H1 (cell line): ENCODE measurements around the gene ATP1A1. TPM values are rescaled to one million over a fixed set of nuclear protein-coding genes. Genes with fewer than 3 reads are reported as not detected.

Source experiments
- CTCF ChIA-PET: fragments of 300-600 bp; sonication (Branson Sonifier 250); formaldehyde crosslinking; loops from one replicate; lab custom pipeline; 2021; ENCODE audit not compliant: partially characterized antibody; lab: Charles Lee
- POLR2A ChIA-PET: fragments of 300-600 bp; sonication (Branson Sonifier 250); formaldehyde crosslinking; loops from one replicate; lab custom pipeline; 2021; ENCODE audit warnings: inconsistent platforms; ENCODE audit not compliant: partially characterized antibody; lab: Charles Lee
- DNase-seq, 2 experiments: peaks; one replicate each; pipeline versions ENCODE4 v3.0.0 to v3.0.0-alpha.2; 2010 to 2022; ENCODE audit warnings: low spot score in 2 of 2, low read depth in 1 of 2, mixed read lengths in 1 of 2
- FAIRE-seq: peaks from 2 replicates; lab custom pipeline; 2011; peaks lifted over from hg19 to GRCh38; lab: Jason Lieb, UNC
- H2AFZ ChIP-seq: 2 replicates; pipeline ENCODE4 v1.8.1; 2012; ENCODE audit warnings: low read length, inconsistent platforms
- H2AK5ac ChIP-seq: 2 replicates; pipeline ENCODE4 v1.6.1; 2013; ENCODE audit warnings: low read depth, low read length
- H2BK120ac ChIP-seq: replicated peaks from 2 replicates; pipeline ENCODE3; 2013; ENCODE audit warnings: low read depth, low read length, inconsistent platforms
- H2BK12ac ChIP-seq: 2 replicates; pipeline ENCODE4 v1.6.1; 2013; ENCODE audit warnings: low read depth, low read length
- H2BK15ac ChIP-seq: 2 replicates; pipeline ENCODE4 v1.6.1; 2013; ENCODE audit warnings: low read length
- H2BK20ac ChIP-seq: 2 replicates; pipeline ENCODE4 v1.6.1; 2013; ENCODE audit warnings: low read length
- H2BK5ac ChIP-seq: 2 replicates; pipeline ENCODE4 v1.6.1; 2013; ENCODE audit warnings: low read depth, low read length
- H3K14ac ChIP-seq: 2 replicates; pipeline ENCODE4 v1.6.1; 2013; ENCODE audit warnings: inconsistent platforms; ENCODE audit not compliant: insufficient read length
- H3K18ac ChIP-seq: 2 replicates; pipeline ENCODE4 v1.6.1; 2013; ENCODE audit warnings: low read length; ENCODE audit errors: extremely low read depth
- H3K23ac ChIP-seq: 2 replicates; pipeline ENCODE4 v1.6.1; 2013; ENCODE audit warnings: inconsistent platforms; ENCODE audit not compliant: insufficient read length
- H3K23me2 ChIP-seq: 2 replicates; pipeline ENCODE4 v1.6.1; 2013; ENCODE audit warnings: low read depth, low read length
- H3K27ac ChIP-seq: 2 replicates; pipeline ENCODE4 v1.6.1; 2011; ENCODE audit warnings: low read depth, low read length, inconsistent platforms
- H3K27me3 ChIP-seq, 4 experiments: replicated peaks in 1 of 4; 1 replicate in 1 of 4; 2 replicates in 3 of 4; pipeline versions ENCODE4 v1.6.1 to v1.8.1; 2011 to 2013; ENCODE audit warnings: low read length in 3 of 4, mild to moderate bottlenecking in 3 of 4, inconsistent platforms in 2 of 4, mixed read lengths in 2 of 4, moderate library complexity in 1 of 4; ENCODE audit not compliant: control insufficient read depth in 3 of 4, insufficient read depth in 3 of 4; ENCODE audit errors: extremely low read depth in 1 of 4
- H3K36me3 ChIP-seq, 4 experiments: 2 replicates each; pipeline versions ENCODE4 v1.6.1 to v1.8.1; 2011 to 2013; ENCODE audit warnings: mild to moderate bottlenecking in 4 of 4, low read length in 3 of 4, moderate library complexity in 2 of 4, control low read depth in 1 of 4, inconsistent platforms in 1 of 4; ENCODE audit not compliant: insufficient read depth in 4 of 4, control insufficient read depth in 2 of 4
- H3K4ac ChIP-seq: replicated peaks from 2 replicates; pipeline ENCODE3; 2013; ENCODE audit warnings: low read length, low read depth, mixed read lengths, inconsistent platforms; ENCODE audit not compliant: insufficient read length
- H3K4me1 ChIP-seq, 4 experiments: replicated peaks in 1 of 4; 1 replicate in 1 of 4; 2 replicates in 3 of 4; pipeline versions ENCODE4 v1.6.1 to v1.8.1; 2011 to 2013; ENCODE audit warnings: low read length in 3 of 4, inconsistent platforms in 2 of 4, mixed read lengths in 1 of 4; ENCODE audit not compliant: insufficient read depth in 4 of 4, control insufficient read depth in 3 of 4
- H3K4me2 ChIP-seq, 2 experiments: 2 replicates each; pipeline versions ENCODE4 v1.6.1 to v1.8.1; 2011 to 2013; ENCODE audit warnings: low read depth in 2 of 2, low read length in 2 of 2, control low read depth in 1 of 2, inconsistent platforms in 1 of 2, mild to moderate bottlenecking in 1 of 2; ENCODE audit not compliant: insufficient read depth in 1 of 2
- H3K4me3 ChIP-seq, 4 experiments: fragments of 200-600, 300-600 bp in 1 of 4; sonication (generic), shearing (Covaris generic), sonication (Bioruptor Twin) in 1 of 4; 2 replicates each; pipeline versions ENCODE4 v1.5.1 to v1.8.1; 2011 to 2016; ENCODE audit warnings: low read length in 4 of 4, low read depth in 3 of 4, control low read depth in 2 of 4, inconsistent platforms in 2 of 4, mild to moderate bottlenecking in 2 of 4, mixed read lengths in 1 of 4, moderate library complexity in 1 of 4; ENCODE audit not compliant: insufficient read depth in 2 of 4; ENCODE audit errors: extremely low read depth in 1 of 4
- H3K56ac ChIP-seq: replicated peaks from 2 replicates; pipeline ENCODE3; 2013; ENCODE audit warnings: low read depth, mild to moderate bottlenecking, mixed read lengths, low read length, inconsistent platforms; ENCODE audit not compliant: insufficient read length
- H3K79me1 ChIP-seq: 2 replicates; pipeline ENCODE4 v1.6.1; 2013; ENCODE audit warnings: low read depth, low read length, control low read depth
- H3K79me2 ChIP-seq, 2 experiments: 2 replicates each; pipeline versions ENCODE4 v1.6.1 to v1.8.1; 2012 to 2013; ENCODE audit warnings: low read length in 2 of 2, mild to moderate bottlenecking in 2 of 2, inconsistent platforms in 1 of 2; ENCODE audit not compliant: insufficient read depth in 2 of 2, control insufficient read depth in 1 of 2
- H3K9ac ChIP-seq, 4 experiments: replicated peaks in 1 of 4; 1 replicate in 1 of 4; 2 replicates in 3 of 4; pipeline versions ENCODE4 v1.6.1 to v1.8.1; 2011 to 2013; ENCODE audit warnings: low read depth in 3 of 4, low read length in 3 of 4, control low read depth in 2 of 4, mild to moderate bottlenecking in 2 of 4, moderate library complexity in 2 of 4, inconsistent platforms in 1 of 4; ENCODE audit errors: extremely low read depth in 1 of 4
- H3K9me3 ChIP-seq, 2 experiments: 2 replicates each; pipeline versions ENCODE4 v1.6.1 to v1.8.1; 2012 to 2013; ENCODE audit warnings: mild to moderate bottlenecking in 2 of 2, moderate library complexity in 2 of 2, control low read depth in 1 of 2, inconsistent platforms in 1 of 2, low read depth in 1 of 2, low read length in 1 of 2, mixed read lengths in 1 of 2; ENCODE audit not compliant: insufficient read depth in 2 of 2
- H4K20me1 ChIP-seq, 2 experiments: replicated peaks in 1 of 2; 2 replicates each; pipeline versions ENCODE3 to v1.8.1; 2011 to 2013; ENCODE audit warnings: inconsistent platforms in 2 of 2, low read length in 2 of 2, mild to moderate bottlenecking in 1 of 2; ENCODE audit not compliant: insufficient read depth in 2 of 2, control insufficient read depth in 1 of 2
- H4K5ac ChIP-seq: 2 replicates; pipeline ENCODE4 v1.6.1; 2013; ENCODE audit warnings: low read length, low read depth, mixed read lengths, inconsistent platforms; ENCODE audit not compliant: insufficient read length
- H4K8ac ChIP-seq: 2 replicates; pipeline ENCODE4 v1.8.0; 2013; ENCODE audit warnings: mild to moderate bottlenecking, moderate library complexity, low read length, inconsistent platforms; ENCODE audit not compliant: insufficient read depth; ENCODE audit errors: extremely low read depth
- H4K91ac ChIP-seq: replicated peaks from 2 replicates; pipeline ENCODE3; 2013; ENCODE audit warnings: low read length, mixed read lengths, inconsistent platforms; ENCODE audit not compliant: insufficient read length
- WGBS, 2 experiments: shearing (Covaris generic) in 1 of 2; methylation state at CpG; one replicate each; pipeline versions ENCODE4 v1.1.6 to v1.1.7; 2013 to 2015; ENCODE audit warnings: low lambda C conversion rate in 2 of 2, mixed read lengths in 2 of 2, inconsistent platforms in 1 of 2, low coverage in 1 of 2, missing lambda C conversion rate in 1 of 2; ENCODE audit not compliant: insufficient replicate concordance in 2 of 2, insufficient coverage in 1 of 2, insufficient read length in 1 of 2; ENCODE audit errors: extremely low coverage in 1 of 2, missing lambda C conversion rate in 1 of 2; 5-methylcytosine and 5-hydroxymethylcytosine counted together
- polyA plus RNA-seq, 7 experiments: library from polyadenylated mRNA; depleted of rRNA in 3 of 7; stranded (reverse) in 5 of 7; unstranded in 2 of 7; fragments of >200 nt in 5 of 7; fragments of 200-250 nt in 2 of 7; gene quantifications; 1 replicate in 5 of 7; 2 replicates in 1 of 7; 4 replicates in 1 of 7; pipeline versions ENCODE4 v1.2.1 to v1.2.3, GENCODE V29; 2011 to 2013; ENCODE audit warnings: missing spikeins in 2 of 7, mixed read lengths in 2 of 7
- total RNA-seq: library from RNA; stranded (reverse); fragmentation: NEBNext Ultra II Directional; extraction: Animal tissue kit (Norgen Biotek cat#: 25700); gene quantifications from 2 replicates; pipeline ENCODE4 v1.2.1, GENCODE V29; 2021

ATP1A1 gene
- total and polyA plus RNA-seq, 2 of the 8 experiments (the other 6 are each of a cell fraction or from before 2014, with no cell fraction given): 222 to 325 TPM

- H2AFZ ChIP-seq: no peak overlapping the region; the same call in 1 of the 2 replicates
- H3K27ac ChIP-seq: no peak overlapping the region
- H2BK20ac ChIP-seq: no peak overlapping the region
- WGBS, 2 experiments: 79% methylated on average over 1 of the region's 1 CpG; no CpG with 5 or more reads in 1 of the 2 experiments
- H3K18ac ChIP-seq: no peak overlapping the region
- H4K5ac ChIP-seq: no peak overlapping the region
- H3K79me1 ChIP-seq: no peaks in the 10 kb centered on the region
- no peak overlapping the region for H2BK15ac ChIP-seq
- H2BK12ac ChIP-seq: no peak overlapping the region
- H3K23me2 ChIP-seq: no peaks in the 10 kb centered on the region
- no peak overlapping the region for H3K14ac ChIP-seq
- H2BK5ac ChIP-seq: no peak overlapping the region
- no peaks in the 10 kb centered on the region for H3K79me2 ChIP-seq
- H3K4me2 ChIP-seq: no peak overlapping the region
- H3K4me1 ChIP-seq: no peaks in the 10 kb centered on the region; a peak in 1 of 7 replicates
- H4K20me1 ChIP-seq: no peaks in the 10 kb centered on the region
- DNase-seq (no peak), FAIRE-seq (no peak)
- H3K56ac ChIP-seq: no peak overlapping the region
- ChIA-PET POLR2A (interaction anchor here (1.3 to 2.4 kb wide), 2 partner anchors 14 to 31 kb away, joined by 3 to 8 read pairs; partner anchors contain the start of gene ATP1A1), CTCF (interaction anchor here (3.3 kb wide), 1 partner anchor 8 kb away, joined by 14 read pairs; no protein-coding TSS in a partner anchor)
- no peak overlapping the region for H4K8ac ChIP-seq
- no peaks in the 10 kb centered on the region for H3K9me3 ChIP-seq
- H3K36me3 ChIP-seq: no peaks in the 10 kb centered on the region
- H3K4me3 ChIP-seq: no peak overlapping the region
- no peak overlapping the region for H3K23ac ChIP-seq
- no peak overlapping the region for H3K9ac ChIP-seq
- H2BK120ac ChIP-seq: no peak overlapping the region
- no peak overlapping the region for H3K4ac ChIP-seq
- H3K27me3 ChIP-seq: no peaks in the 10 kb centered on the region
- H4K91ac ChIP-seq: no peak overlapping the region
- no peak overlapping the region for H2AK5ac ChIP-seq
Observed at GRCh38 chr1:116359871-116360270, 13.2 kb upstream of the ATP1A1 start.
